ENCODE results near the gene VSIG4. TPM values are rescaled to one million over a fixed set of nuclear protein-coding genes. Genes with fewer than 3 reads are reported as not detected.

The VSIG4 gene
- total RNA-seq, 1 experiment from 2014 or later, result not detected

DNA sequence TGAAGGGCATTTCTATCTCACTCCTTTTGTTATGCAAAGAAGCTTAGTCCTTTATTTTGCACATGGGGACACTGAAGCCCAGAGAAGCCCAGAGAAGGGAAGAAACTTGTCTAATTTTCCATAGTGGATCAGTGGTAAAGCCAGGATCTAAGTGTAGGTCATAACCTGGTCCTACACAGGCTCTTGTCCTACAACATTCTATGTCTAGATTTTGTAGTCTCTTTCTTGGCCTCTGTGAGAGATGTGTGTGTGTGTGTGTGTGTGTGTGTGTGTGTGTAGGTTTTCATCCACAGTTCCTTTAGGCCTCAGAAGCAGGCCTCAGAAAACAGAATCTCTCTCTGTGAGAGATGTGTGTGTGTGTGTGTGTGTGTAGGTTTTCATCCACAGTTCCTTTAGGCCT is 38.3 kb downstream of the VSIG4 start:
- H3K9me3 ChIP-seq (ENCODE audit: low read length), result no peaks in the 10 kb centered on the region
- no peak overlapping the region for H3K4me3 ChIP-seq (ENCODE audit: low read length)
- H3F3A ChIP-seq (ENCODE audit: low read length, unreplicated experiment), result no peaks in the 10 kb centered on the region
- no peaks in the 10 kb centered on the region for H3K79me2 ChIP-seq (ENCODE audit: low read length)
- TF ChIP-seq EZH2phosphoT487 (IDR thresholded peaks at IDR 0.05; ENCODE audit: borderline replicate concordance, low read length) (no peak), EZH2 (IDR thresholded peaks at IDR 0.05; ENCODE audit: low read length, unreplicated experiment) (no peak)
- TF ChIP-seq, protein P1, sequence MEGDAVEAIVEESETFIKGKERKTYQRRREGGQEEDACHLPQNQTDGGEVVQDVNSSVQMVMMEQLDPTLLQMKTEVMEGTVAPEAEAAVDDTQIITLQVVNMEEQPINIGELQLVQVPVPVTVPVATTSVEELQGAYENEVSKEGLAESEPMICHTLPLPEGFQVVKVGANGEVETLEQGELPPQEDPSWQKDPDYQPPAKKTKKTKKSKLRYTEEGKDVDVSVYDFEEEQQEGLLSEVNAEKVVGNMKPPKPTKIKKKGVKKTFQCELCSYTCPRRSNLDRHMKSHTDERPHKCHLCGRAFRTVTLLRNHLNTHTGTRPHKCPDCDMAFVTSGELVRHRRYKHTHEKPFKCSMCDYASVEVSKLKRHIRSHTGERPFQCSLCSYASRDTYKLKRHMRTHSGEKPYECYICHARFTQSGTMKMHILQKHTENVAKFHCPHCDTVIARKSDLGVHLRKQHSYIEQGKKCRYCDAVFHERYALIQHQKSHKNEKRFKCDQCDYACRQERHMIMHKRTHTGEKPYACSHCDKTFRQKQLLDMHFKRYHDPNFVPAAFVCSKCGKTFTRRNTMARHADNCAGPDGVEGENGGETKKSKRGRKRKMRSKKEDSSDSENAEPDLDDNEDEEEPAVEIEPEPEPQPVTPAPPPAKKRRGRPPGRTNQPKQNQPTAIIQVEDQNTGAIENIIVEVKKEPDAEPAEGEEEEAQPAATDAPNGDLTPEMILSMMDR (conservative IDR thresholded peaks at IDR 0.05; ENCODE audit: low read depth, low read length), result no peak
- intact Hi-C loops (cut with micrococcal nuclease), result no loop called here
- CTCF ChIA-PET, result no interaction called here
- H3K4me2 ChIP-seq (ENCODE audit: low read length), result no peak overlapping the region
- H2AFZ ChIP-seq (ENCODE audit: low read length), result no peak overlapping the region
- POLR2A ChIA-PET (ENCODE audit: unreplicated experiment), result no interaction called here
- no peaks in the 10 kb centered on the region for H3K4me1 ChIP-seq (ENCODE audit: insufficient read depth, low read length)
- no peaks in the 10 kb centered on the region for H4K20me1 ChIP-seq (ENCODE audit: low read length)
- no peaks in the 10 kb centered on the region for H3K27me3 ChIP-seq (ENCODE audit: low read length)
- H3K27ac ChIP-seq (ENCODE audit: low read length), result no peak overlapping the region
- no peak for ATAC-seq
- no peaks in the 10 kb centered on the region for H3K9me2 ChIP-seq (replicated peaks; ENCODE audit: low read length)
- H3K9ac ChIP-seq (ENCODE audit: low read length), result no peak overlapping the region
- no peaks in the 10 kb centered on the region for H3K36me3 ChIP-seq (ENCODE audit: low read depth, low read length)
- no TSS peak for BruUV-seq (replicated peaks)
- DNase-seq, result no peak

DNA sequence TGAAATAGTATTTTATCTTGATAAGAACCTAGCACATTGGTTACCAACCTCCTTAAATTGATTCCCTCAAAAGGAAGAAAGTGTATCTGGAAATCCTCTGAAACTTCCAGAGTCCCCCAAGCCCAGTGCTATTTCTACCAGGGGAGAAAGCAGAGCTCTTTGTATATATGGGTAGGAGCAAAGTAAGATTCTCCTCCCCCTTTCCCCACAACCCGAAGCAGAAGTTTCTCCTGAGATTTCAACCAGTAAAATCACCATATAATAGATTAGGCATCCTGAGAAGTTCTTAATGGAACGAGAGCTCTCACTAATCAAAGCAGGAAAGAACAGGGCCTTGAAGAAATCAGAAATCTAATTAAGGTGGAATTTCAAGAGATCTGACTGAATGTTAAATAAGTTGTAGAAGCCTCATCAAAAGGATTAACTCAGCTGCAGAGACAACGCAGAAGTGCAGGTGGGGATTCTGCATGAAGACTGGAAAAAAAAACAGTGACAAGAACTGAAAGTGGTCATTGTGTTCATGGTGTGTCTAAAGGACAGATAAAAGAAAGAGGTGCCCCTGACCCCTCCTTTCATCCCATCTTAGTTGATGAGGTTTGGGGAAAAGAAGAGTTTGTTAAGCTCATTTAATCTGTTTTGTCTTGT is 39.1 kb downstream of the VSIG4 start:
- H3K4me3 ChIP-seq (ENCODE audit: low read length), result no peak overlapping the region
- BruUV-seq (replicated peaks), result no TSS peak
- H3F3A ChIP-seq (ENCODE audit: low read length, unreplicated experiment), result no peaks in the 10 kb centered on the region
- no peaks in the 10 kb centered on the region for H3K9me3 ChIP-seq (ENCODE audit: low read length)
- no peak for TF ChIP-seq EZH2 (IDR thresholded peaks at IDR 0.05; ENCODE audit: low read length, unreplicated experiment)
- TF ChIP-seq, protein P1 (conservative IDR thresholded peaks at IDR 0.05; ENCODE audit: low read depth, low read length), result no peak
- TF ChIP-seq EZH2phosphoT487 (IDR thresholded peaks at IDR 0.05; ENCODE audit: borderline replicate concordance, low read length), result no peak
- H3K36me3 ChIP-seq (ENCODE audit: low read depth, low read length), result no peaks in the 10 kb centered on the region
- H2AFZ ChIP-seq (ENCODE audit: low read length), result no peak overlapping the region
- intact Hi-C loops (cut with micrococcal nuclease), result no loop called here
- H3K27ac ChIP-seq (ENCODE audit: low read length), result no peak overlapping the region
- H3K79me2 ChIP-seq (ENCODE audit: low read length), result no peaks in the 10 kb centered on the region
- no peaks in the 10 kb centered on the region for H3K4me1 ChIP-seq (ENCODE audit: insufficient read depth, low read length)
- no peaks in the 10 kb centered on the region for H4K20me1 ChIP-seq (ENCODE audit: low read length)
- H3K9me2 ChIP-seq (replicated peaks; ENCODE audit: low read length), result no peaks in the 10 kb centered on the region
- no peaks in the 10 kb centered on the region for H3K27me3 ChIP-seq (ENCODE audit: low read length)
- no peak overlapping the region for H3K9ac ChIP-seq (ENCODE audit: low read length)
- DNase-seq (no peak), ATAC-seq (no peak)
- CTCF ChIA-PET, result no interaction called here
- H3K4me2 ChIP-seq (ENCODE audit: low read length), result no peak overlapping the region
- POLR2A ChIA-PET (ENCODE audit: unreplicated experiment), result no interaction called here

DNA sequence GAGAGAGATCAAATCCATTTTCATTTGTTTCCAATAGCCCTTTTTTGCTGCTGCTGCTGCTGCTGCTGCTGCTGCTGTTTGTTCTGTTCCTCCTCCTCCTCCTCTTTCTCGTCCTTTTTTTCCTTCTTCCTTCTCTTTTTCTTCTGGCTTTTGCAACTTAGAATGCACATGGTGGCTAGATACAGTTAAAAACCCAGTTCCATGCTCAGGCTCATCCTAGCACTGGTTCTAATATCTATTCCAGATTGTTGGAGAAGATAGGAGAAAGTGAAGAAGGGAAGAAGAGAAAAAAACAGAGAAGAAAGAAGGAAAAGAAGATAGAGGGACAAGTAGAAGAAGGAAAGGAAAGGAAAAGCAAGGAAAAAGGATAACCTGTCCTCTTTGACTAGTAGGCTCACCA is 39.7 kb downstream of the VSIG4 start:
- Histone ChIP-seq H3K9me3 (ENCODE audit: low read length) (no peaks in the 10 kb centered on the region), H2AFZ (ENCODE audit: low read length) (no peak overlapping the region), H4K20me1 (ENCODE audit: low read length) (no peaks in the 10 kb centered on the region), H3K79me2 (ENCODE audit: low read length) (no peaks in the 10 kb centered on the region), H3K4me2 (ENCODE audit: low read length) (no peak overlapping the region), H3K36me3 (ENCODE audit: low read depth, low read length) (no peaks in the 10 kb centered on the region), H3K9ac (ENCODE audit: low read length) (no peak overlapping the region), H3K9me2 (replicated peaks; ENCODE audit: low read length) (no peaks in the 10 kb centered on the region), H3F3A (ENCODE audit: low read length, unreplicated experiment) (no peaks in the 10 kb centered on the region), H3K4me1 (ENCODE audit: insufficient read depth, low read length) (no peaks in the 10 kb centered on the region), H3K27ac (ENCODE audit: low read length) (no peak overlapping the region), H3K4me3 (ENCODE audit: low read length) (no peak overlapping the region), H3K27me3 (ENCODE audit: low read length) (no peaks in the 10 kb centered on the region)
- POLR2A ChIA-PET (ENCODE audit: unreplicated experiment), result no interaction called here
- CTCF ChIA-PET, result no interaction called here
- intact Hi-C loops (cut with micrococcal nuclease), result no loop called here
- TF ChIP-seq, protein P1 (conservative IDR thresholded peaks at IDR 0.05; ENCODE audit: low read depth, low read length), result no peak
- ATAC-seq (no peak), DNase-seq (no peak)
- no TSS peak for BruUV-seq (replicated peaks)

Measured in PC-3 (cell line).